ENCODE results near the gene PIP5KL1. TPM values are rescaled to one million over a fixed set of nuclear protein-coding genes. Genes with fewer than 3 reads are reported as not detected.

Gene PIP5KL1
- total RNA-seq, 1 experiment from 2014 or later, result 16.8 TPM

GRCh38 chr9:127898433-127899127 is 32.0 kb downstream of the PIP5KL1 start (continued):
- no peak for TF ChIP-seq ATF1 (CRISPR knock-in tag; IDR thresholded peaks at IDR 0.05)
- no peak for TF ChIP-seq AR (CRISPR knock-in tag; IDR thresholded peaks at IDR 0.05)
- 0 out of 2 replicates have a peak, but pooled peaks have one; percentile 28 for TF ChIP-seq FOXP4 (CRISPR knock-in tag; IDR thresholded peaks at IDR 0.05)
- TF ChIP-seq ERG (CRISPR knock-in tag; IDR thresholded peaks at IDR 0.05), result no peak
- no peak for TF ChIP-seq ATF2 (CRISPR knock-in tag; IDR thresholded peaks at IDR 0.05; ENCODE audit: borderline replicate concordance, low read depth)
- no peak for TF ChIP-seq ELF4 (CRISPR knock-in tag; IDR thresholded peaks at IDR 0.05; ENCODE audit: low read depth)
- TF ChIP-seq RELA (CRISPR knock-in tag; IDR thresholded peaks at IDR 0.05; ENCODE audit: borderline replicate concordance), result no peak
- no peak for TF ChIP-seq ZNF416 (CRISPR knock-in tag; IDR thresholded peaks at IDR 0.05)
- no peak for TF ChIP-seq ZNF532 (CRISPR knock-in tag; IDR thresholded peaks at IDR 0.05; ENCODE audit: borderline replicate concordance)
- no peak for TF ChIP-seq KAT7 (CRISPR knock-in tag; IDR thresholded peaks at IDR 0.05; ENCODE audit: borderline replicate concordance)
- TF ChIP-seq NFE2L1 (CRISPR knock-in tag; IDR thresholded peaks at IDR 0.05), result no peak
- TF ChIP-seq, protein P1, sequence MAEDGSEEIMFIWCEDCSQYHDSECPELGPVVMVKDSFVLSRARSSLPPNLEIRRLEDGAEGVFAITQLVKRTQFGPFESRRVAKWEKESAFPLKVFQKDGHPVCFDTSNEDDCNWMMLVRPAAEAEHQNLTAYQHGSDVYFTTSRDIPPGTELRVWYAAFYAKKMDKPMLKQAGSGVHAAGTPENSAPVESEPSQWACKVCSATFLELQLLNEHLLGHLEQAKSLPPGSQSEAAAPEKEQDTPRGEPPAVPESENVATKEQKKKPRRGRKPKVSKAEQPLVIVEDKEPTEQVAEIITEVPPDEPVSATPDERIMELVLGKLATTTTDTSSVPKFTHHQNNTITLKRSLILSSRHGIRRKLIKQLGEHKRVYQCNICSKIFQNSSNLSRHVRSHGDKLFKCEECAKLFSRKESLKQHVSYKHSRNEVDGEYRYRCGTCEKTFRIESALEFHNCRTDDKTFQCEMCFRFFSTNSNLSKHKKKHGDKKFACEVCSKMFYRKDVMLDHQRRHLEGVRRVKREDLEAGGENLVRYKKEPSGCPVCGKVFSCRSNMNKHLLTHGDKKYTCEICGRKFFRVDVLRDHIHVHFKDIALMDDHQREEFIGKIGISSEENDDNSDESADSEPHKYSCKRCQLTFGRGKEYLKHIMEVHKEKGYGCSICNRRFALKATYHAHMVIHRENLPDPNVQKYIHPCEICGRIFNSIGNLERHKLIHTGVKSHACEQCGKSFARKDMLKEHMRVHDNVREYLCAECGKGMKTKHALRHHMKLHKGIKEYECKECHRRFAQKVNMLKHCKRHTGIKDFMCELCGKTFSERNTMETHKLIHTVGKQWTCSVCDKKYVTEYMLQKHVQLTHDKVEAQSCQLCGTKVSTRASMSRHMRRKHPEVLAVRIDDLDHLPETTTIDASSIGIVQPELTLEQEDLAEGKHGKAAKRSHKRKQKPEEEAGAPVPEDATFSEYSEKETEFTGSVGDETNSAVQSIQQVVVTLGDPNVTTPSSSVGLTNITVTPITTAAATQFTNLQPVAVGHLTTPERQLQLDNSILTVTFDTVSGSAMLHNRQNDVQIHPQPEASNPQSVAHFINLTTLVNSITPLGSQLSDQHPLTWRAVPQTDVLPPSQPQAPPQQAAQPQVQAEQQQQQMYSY (CRISPR knock-in tag; IDR thresholded peaks at IDR 0.05), result no peak
- TF ChIP-seq AFF4 (CRISPR knock-in tag; IDR thresholded peaks at IDR 0.05; ENCODE audit: borderline replicate concordance), result no peak
- peak; percentile 41; the same call in 1 of the 2 replicates for TF ChIP-seq GABPB1 (CRISPR knock-in tag; IDR thresholded peaks at IDR 0.05)
- TF ChIP-seq GTF2I (CRISPR knock-in tag; conservative IDR thresholded peaks at IDR 0.05), result peak; percentile 97
- TF ChIP-seq CDX4 (CRISPR knock-in tag; IDR thresholded peaks at IDR 0.05; ENCODE audit: borderline replicate concordance), result no peak
- TF ChIP-seq MXD4 (CRISPR knock-in tag; IDR thresholded peaks at IDR 0.05; ENCODE audit: borderline replicate concordance), result no peak
